Amniotic stem cell (primary cell): Measurements from ENCODE around the gene CROCC.

ENCODE experiments used
- DNase-seq: peaks from one replicate; lab custom pipeline; 2025; lab: John Stamatoyannopoulos, UW

Gene CROCC

DNA sequence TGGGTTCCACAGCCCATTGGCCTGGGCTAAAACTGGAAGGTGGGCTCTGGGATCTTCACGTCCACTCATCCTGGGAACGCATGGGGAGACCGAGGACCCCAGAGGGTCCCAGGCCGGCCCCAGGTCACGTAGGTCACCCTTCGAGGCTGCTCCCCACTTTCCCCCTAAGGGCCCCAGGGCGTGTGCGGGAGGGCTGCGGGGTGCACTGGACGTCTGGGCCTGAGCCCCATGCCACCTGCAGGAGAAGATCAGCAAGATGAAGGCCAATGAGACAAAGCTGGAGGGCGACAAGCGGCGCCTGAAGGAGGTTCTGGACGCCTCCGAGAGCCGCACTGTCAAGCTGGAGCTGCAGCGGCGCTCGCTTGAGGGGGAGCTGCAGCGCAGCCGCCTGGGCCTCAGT, 46.2 kb downstream of the CROCC start:
- DNase-seq, result no peak

DNA sequence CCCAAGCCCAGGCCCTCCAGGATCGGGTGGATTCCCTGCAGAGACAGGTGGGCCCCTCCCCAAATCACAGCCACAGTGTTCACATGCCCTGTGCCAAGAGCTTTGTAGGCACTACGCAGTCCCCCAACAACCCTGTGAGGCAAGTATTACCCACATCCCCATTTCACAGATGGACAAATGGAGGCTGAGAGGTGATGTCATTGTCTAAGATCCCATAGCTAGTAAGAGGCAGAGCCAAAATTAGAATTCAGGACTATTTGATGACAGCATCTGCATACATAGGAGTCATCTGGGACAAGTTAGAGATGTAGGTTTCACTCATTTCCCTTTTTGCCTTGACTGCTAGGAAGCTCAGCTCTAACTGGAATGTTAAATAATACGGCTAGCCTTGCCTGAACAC, 46.6 kb downstream of the CROCC start:
- DNase-seq, result no peak

DNA sequence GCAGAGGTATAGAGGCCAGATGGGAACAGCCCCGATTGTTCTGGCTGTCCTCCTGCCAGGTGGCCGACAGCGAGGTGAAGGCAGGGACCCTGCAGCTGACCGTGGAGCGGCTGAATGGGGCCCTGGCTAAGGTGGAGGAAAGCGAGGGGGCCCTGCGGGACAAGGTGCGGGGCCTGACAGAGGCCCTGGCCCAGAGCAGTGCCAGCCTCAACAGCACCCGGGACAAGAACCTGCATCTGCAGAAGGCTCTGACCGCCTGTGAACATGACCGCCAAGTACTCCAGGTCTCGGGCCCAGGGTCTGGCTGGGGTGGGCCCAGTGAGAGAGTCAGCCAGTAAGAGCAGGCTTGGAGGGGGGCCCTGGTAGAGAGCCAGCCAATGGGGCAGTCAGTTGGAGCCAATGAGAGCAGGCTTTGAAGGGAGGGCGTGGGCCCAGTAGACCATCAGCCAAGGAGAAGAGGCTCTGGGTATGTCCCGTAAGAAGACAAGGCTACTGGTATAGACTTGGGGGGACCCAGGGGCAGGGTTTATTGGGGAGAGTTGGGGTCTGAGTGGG, 47.4 kb downstream of the CROCC start:
- DNase-seq, result no peak

DNA sequence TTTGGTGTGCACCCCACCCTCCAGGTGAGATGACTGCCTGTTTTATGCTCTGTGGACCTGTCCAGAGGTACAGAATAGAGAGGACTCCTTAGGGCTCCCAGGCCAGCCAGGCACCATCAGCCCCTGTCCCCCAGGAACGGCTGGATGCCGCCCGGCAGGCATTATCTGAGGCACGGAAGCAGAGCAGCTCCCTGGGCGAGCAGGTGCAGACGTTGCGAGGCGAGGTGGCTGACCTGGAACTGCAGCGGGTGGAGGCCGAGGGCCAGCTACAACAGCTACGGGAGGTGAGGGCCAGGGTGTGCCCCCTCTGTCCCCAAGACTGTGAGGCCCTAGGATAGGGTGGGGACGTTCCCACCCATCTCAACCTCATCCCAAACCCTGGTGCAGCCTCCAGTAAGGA, 47.9 kb downstream of the CROCC start:
- DNase-seq, result no peak

DNA sequence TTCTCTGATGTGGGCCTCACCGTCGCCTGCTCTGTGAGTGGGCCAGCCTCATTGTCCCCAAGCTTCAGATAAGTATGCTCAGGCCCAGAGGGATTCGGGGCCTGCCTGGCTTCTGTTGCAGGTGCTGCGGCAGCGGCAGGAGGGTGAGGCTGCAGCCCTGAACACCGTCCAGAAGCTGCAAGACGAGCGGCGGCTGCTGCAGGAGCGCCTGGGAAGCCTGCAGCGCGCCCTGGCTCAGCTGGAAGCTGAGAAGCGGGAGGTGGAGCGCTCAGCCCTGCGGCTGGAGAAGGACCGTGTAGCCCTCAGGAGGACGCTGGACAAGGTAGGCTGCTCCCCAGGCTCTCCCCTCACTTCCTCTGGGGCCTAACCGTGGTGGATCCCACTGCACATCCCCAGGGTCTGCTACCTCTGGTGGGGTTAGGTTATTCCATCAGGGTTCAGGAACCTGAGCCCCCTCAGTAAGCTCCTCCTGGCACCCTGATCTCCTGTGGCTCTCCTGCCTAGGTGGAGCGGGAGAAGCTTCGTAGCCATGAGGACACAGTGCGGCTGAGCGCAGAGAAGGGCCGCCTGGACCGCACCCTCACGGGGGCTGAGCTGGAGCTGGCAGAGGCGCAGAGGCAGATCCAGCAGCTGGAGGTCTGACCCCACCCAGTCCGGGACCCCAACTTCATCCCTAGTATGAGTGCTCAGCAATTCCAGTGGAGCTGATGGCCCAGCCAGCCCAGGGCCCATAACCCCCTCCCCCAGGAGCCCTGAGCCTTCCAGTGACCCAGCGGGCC, 48.6 kb downstream of the CROCC start:
- DNase-seq, result no peak

- DNase-seq, result peak; percentile 44
These were observed 49.8 kb downstream of the CROCC start for GRCh38 chr1:16971341-16972188.

GRCh38 chr1:16972189-16972895, 50.6 kb downstream of the CROCC start:
- DNase-seq, result no peak

DNA sequence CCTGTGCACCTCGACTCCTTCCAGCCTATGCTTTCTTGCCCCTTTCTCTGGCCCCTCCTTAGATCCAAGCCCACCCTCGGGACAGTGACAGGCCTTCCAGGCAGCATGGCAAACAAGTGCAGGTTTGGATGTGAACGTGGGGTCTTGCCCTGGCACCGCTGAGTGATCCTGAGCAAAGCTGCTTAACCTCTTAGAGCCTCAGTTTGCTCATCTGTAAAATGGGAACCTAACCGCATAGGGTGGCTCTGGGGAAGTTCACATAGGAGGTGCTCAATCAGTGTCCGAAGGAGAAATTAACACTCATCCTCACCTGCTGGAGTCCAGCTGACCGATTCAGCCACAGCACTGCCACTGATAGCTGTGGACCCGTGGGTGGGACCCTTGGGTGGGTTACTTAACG, 51.5 kb downstream of the CROCC start:
- DNase-seq, result no peak

- DNase-seq, result no peak
These were observed 53.5 kb downstream of the CROCC start for GRCh38 chr1:16975211-16975610.

- no peak for DNase-seq
These were observed 54.1 kb downstream of the CROCC start for GRCh38 chr1:16975838-16976237.

DNA sequence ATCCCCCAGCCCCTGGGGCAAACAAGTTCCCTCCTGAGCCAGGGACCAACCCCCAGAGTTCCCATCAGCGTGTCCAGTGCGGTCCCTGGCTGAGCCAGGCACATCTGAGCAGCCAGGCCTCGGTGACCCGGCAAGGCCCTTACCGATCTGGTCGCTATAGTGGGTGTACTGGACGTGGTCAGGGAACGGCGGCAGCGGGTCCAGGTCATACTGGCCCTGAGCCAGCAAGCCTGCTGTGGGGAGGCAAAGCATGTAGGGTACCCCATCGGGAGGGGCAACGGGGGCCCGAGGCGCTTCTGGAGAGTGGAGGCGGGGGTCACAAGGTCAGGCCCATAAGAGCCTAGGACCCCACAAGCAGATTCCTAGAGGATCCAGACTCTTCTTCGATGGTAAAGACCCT, 55.2 kb downstream of the CROCC start:
- DNase-seq, result no peak

DNA sequence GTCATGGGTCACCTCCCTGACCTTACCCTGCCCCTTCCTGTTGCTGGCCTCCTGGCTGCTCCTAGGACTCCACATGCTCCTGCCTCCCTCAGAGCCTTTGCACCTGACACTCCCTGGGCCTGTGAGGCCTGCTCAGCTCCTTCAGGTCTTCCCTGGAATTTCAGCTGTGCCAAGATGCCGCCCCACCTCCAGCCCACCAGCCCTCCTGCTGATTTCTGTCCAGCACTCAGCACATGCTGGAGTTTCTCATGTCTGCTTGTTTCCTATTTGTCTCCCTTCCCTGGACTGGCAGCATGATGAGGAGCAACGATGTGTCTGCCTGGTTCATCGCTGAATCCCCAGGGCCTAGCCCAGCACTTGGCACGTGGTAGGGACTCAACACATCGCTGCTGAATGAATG, 55.6 kb downstream of the CROCC start:
- no peak for DNase-seq

- DNase-seq, result no peak
These were observed 56.4 kb downstream of the CROCC start for GRCh38 chr1:16978139-16978538.

- peak; percentile 46 for DNase-seq
These were observed 57.1 kb downstream of the CROCC start for GRCh38 chr1:16978567-16979474.

DNA sequence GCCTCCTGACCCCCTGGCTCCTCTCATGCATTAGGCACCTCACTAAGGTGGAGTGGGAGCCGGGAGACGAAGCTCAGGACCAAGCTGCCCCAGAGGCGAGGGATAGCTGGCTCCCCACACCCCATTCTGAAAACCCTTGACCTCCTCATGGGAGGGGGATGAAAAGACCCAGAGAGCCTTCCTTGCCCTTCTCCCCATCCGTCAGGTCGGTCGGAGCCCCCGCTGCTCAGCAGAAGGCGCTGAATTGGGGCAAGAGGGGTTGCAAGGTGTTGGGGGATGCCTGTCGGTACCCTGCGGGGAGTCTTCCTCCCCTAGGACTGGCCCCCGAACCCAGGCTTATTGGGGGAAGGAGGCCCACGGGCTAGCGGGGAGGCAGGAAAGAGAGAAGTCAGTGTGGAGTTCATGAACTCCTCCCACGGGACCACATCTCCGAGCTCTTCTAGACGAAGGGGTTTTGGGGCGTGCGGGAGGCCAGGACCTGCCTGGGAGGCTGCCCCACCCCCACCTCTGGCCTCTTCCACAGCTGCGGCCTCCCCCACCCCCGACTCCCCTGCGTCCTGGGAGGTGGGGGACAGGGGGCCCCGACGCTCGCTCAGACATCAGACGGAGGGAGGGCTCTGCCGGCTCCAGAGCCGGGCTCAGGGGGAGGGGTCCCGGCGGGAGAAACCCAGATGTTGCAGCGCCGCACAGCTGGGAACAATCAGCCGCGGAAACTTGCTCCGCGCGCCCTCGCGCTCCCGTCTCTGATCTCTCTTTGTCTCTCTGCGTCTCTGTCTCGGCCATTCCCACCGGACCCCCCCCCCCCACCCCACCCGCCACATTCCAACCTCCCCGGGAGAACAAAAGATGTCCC, 58.0 kb downstream of the CROCC start:
- DNase-seq, result no peak

DNA sequence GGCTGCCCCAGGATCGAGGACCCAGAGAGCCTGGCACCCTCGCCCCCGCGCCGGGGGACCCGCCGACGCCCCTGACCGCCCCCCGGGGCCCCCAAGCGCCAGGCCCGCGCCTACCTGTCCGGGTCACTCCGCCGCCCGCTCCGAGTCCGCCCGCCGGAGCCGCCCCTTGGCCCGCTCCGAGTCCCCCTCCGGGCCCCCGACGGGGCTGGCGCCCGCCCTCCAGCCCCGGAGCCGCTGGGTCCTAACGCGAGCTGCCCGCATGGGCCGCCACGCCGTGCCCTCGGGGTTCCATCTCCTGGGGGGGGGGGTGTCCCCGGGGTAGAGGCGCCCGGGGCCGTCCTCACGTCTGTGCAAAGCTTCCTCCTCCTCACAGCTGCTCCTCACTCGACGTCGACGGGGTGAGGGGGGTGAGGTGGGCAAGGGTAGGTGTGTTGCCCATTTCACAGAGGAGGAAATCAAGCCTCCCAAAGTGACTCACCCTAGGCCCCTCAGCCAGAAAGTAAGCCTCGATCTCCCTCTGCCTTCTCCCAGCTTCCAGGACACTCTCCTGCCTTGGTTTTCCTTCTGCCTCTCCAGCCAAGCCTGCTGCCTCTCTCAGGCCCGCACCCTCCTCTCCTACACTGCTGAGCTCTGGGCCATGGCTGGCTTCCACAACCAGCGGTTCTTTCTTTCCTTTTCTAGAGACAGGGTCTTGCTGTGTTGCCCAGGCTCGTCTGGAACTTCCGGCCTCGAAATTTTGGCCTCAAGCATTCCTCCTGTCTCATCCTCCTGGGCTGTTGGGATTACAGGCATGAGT, 58.9 kb downstream of the CROCC start, which contains the start of gene MFAP2:
MFAP2 (minus strand) TSS at position 148 of the 796 bp plus-strand sequence. CDS start 2,347 bp downstream, outside the sequence.
- no peak for DNase-seq

DNA sequence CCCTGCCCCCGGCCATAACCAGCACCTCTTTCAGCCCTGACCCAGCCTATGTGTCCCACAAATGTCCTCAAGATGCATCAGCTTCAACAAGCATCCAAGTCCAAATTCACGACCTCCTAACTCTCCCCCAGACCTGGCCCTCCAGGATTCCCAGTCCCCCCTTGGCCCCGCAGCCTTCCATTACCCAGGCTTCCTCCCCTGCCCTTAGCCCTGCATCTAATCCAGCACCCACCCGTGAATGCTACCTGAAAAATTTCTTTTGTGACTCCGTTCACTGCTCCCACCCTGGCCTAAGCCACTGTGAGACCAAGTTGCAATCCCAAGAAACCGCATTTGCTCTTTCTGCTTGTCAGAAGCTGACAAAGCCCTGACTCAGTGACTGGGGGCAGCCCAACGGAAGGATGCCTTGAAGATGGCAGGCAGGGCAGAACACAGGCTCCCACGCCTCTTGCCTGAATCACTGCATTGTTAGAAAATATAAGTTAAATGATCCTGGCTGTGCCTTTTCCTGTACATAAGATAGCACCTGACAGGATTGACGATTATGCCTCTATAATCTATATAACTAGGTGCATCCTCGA, 59.6 kb downstream of the CROCC start:
- peak; percentile 87 for DNase-seq

- DNase-seq, result no peak
These were observed 61.2 kb downstream of the CROCC start for GRCh38 chr1:16982902-16983301.

GRCh38 chr1:16983649-16984048, 61.9 kb downstream of the CROCC start:
- no peak for DNase-seq
